OCI-M2 (cell line): ENCODE measurements around the gene PRPF40A.
A peak's percentile ranks its signal among the peaks of the same experiment; 100 is the strongest.

Source experiments
- DNase-seq: peaks from one replicate; lab custom pipeline; 2025; ENCODE audit not compliant: unreplicated experiment; lab: John Stamatoyannopoulos, UW

The PRPF40A gene

DNA sequence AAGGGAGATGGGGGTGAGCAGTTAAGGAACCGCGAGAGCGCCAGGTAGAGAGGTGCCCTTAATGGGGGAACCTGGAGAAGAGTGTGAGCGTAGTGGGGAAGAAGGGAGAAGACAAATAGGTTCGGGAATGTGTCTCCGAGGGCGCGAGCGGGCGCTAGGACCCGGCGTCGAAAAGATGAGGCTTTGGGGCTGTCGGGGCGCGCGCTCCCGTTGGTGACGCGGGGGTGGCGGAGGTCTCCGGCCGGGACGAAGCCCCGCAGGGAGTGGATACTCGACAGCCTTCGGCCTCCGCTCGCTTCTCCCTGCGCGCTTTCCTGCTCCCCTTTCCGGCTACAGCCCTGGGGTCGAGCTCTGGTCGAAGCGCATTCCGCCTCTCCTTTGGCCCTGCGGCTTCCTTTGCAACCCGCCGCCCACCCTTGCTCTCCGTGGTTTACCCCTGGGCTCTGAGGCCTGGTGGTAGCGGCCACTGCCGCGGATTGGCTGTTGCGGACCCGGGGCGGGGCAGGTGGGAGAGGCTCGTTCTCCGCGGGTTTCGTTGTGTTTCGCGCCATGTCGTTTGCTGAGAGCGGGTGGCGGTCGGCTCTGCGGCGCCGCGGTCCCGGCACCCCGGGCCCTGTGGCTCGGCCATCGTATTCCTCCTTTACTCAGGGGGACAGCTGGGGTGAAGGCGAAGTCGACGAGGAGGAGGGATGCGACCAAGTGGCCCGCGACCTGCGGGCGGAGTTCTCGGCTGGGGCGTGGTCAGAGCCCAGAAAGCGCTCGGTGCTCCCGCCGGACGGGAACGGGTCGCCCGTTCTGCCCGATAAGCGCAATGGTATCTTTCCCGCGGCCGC, 1.0 kb upstream of the PRPF40A start, which contains the start of gene ARL6IP6:
ARL6IP6 (plus strand) TSS at position 545 of the 833 bp plus-strand sequence; CDS start at position 550, 5 bp downstream.
- DNase-seq = peak; percentile 68

DNA sequence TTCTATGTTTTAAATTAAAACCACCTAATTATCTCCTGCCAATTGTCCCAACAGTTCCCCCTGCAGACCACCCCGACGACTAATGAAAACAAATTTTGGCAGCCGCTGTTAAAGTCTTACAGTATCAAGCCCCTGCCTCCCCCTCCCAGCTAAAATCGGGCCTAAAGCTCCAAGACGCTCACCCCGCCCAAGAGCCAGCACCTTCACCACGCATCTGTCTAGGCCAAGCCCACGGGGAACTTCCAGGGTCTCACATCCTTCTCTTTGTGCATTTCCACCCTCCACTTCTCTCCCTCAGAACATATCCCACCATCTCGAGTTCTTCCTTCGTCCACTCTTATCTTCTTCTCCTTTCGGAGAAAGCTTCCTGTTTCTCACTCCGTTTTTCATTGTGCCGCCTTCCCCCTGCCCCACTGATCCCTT, 445 bp downstream of the PRPF40A start:
- DNase-seq = no peak

DNA sequence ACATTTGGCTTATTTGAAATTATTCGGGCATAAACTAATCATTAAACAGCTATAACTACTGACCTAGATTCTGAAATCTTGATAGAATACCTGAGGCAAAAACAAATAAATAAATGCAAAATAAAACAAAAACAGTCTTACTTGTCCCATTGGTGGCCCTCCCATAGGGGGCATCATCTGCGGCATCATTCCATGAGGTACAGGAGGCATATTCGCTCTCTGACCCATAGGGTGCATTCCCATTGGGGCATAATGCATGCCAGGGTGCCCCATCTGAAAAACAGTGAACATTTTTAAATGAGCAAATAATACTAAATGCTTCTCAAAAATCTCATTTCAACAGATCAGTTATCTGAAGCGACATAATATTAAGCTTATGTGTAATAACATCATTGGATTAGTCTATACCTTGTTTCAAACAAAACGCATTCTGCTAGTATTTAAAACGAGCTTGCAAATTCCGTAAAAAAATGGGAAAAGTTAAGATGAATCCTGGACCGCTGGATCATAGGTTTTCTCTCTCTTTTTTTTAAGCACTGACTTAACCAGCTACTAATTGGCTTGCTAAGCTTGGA, 1.3 kb downstream of the PRPF40A start:
- no peak for DNase-seq

DNA sequence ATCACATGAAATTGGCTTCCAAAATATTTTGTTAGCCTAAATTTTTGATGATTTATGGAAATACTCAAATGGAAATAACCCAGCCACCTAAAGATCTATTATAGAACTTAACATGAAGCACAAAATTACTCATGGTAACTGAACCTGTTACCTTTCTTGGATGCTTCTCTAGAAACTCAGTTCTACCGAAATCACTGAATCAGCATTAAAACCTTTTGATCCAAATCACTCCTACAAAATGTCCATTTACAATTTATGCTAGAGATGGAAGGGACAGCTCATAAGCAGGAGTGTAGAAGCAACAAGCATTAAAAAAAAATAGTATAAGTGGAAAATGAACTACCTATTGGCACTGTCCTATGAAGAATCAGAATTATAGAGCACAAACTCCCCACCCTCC, 2.1 kb downstream of the PRPF40A start:
- no peak for DNase-seq

DNA sequence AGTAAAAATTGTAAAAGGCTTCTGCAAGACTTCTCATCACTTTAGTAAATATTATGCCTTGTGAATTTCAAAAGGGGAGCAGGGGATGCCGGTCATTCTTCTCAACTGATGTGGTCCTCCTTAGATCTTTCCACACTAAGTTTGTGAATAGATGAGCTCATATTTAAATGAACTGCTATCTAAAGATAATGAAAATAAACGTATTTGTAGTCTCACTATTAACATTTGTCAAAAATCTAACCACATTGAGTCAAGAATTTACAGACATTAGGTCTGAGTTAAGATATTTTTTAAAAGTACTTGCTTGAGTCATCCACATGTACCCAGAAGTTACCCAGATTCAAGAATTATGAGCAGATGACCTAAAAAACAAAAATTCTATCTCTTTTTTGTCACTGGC, 6.5 kb downstream of the PRPF40A start:
- DNase-seq = no peak

DNA sequence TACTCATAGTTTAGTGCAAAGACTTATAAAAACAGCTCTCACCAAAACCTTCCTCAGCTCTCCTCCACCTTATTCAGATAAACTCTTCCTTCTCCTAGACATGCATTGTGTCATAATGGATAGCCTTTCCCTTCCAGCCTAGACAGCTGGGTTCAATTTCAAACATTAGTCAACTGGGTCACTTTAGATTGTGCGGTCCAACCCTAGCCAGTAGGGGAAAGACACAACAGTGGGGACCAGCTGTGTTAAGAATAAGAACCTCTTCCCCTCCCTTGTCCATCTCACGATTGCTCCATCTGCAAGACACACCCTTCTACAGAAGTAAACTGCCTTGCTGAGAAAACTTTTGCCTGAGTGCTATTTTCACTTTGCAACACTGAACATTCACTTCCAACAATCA, 8.5 kb downstream of the PRPF40A start:
- DNase-seq = no peak

DNA sequence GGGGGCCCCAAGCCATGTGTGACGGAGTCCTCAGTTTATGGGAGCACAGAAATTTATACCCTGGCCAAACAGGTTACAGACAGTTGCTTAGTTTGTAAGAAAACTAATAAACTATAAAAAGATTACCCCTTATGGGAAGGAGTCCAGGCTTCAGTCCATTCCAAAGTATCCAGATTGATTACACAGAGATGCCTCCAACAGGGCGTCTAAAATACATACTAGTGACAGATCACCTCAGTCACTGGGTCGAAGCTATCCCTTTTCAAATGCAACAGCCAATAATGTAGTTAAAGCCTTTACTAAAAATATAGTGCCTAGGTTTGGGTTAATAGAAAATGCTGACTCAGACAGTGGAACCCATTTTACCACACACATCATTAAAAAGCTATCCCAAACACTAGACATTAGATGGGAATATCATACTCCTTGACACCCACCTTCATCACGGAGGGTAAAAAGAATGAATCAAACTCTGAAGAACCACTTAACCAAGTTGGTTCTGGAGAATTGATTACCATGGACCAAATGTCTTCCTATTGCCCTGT, 10.7 kb downstream of the PRPF40A start:
- no peak for DNase-seq

DNA sequence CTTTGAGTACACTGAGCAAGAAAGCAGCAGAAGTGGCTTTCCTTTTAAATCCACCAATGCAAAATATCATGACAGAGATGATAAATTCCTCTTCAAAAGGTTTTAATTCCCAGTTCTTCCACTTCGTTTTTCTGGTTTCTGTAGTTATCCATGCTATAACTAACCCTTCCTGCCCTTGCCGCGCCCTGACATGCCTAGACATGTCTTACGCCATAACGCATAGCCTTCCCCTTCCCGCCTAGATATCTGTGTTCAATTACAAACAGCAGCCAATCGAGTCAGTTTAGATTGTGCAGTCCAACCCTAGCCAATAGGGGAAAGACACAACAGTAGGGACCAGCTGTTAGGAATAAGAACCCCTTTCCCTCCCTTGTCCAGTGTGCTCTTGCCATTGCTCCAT, 16.1 kb downstream of the PRPF40A start:
- no peak for DNase-seq

DNA sequence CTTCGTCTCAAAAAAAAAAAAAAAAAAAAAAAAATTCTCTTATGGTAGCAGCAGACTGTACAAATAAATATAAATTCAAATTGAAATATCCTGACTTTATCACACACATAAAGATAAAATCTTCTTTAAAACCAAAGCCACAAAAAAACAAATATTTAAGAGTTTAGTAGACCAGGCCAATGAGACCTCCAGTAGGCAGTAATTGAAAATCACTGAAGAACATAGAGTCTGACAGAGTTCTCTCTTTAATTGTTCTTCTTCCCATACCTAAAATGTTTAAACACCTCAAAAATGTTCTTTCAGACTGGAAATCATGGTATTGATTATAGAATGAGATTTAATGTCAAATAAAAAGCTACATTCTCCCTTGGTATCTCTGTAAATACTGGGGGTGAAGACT, 20.8 kb downstream of the PRPF40A start:
- no peak for DNase-seq

DNA sequence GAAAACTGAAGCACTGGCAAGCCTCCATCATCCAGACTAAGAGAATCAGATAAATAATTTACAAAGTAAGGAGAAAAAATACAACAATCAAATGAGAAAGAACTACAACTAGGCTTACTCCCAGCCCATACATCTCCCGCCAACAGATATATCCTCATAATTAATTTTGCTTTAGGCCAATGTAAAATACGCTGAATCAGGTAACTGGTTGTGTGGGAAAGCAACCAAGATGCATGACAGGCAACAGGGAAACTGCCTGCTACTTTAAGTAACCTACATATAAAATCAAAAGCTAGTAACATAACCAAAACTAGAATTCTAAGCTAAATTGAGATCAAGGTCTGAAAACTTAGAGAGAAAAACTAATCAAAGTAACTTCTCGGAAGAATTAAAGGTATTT, 21.5 kb downstream of the PRPF40A start:
- DNase-seq = no peak

DNA sequence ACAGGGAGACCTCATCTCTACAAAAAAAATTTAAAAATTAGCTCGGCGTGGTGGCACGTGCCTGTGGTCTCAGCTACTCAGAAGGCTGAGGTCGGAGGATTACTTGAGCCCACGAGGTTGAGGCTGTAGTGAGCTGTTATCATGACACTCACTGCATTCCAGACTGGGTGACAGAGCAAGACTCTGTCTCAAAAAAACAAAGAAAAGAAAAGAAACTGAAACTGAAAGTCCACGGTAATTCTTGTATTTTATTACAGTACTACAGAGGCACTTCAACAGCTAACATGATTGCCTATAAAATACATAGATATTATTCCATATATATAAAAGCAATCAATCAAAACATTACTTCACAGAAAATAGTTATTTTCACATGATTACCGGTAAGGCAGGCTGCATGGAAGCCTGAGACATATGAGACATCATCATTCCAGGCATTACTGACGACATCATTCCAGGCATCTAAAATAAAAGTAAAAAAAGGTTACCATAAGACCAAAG, 23.1 kb downstream of the PRPF40A start:
- no peak for DNase-seq

DNA sequence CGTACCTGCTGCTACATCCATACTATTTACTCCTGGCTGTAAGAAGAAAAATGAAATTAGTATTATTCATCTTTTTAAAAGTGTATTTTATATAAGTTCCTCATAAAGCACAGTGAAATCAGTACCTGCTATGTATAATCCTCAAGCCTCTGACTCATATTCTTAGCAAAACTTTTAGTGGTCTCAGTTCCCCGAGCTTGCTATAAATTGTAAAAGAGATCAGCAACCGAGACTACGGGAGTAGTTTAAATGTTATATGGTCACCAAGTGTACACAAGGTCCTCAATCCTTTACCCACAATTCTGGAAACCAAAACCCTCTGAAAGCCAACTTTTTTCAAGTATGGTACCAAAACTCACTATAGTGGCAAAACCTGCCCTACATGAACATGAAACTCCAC, 24.2 kb downstream of the PRPF40A start:
- DNase-seq = no peak

DNA sequence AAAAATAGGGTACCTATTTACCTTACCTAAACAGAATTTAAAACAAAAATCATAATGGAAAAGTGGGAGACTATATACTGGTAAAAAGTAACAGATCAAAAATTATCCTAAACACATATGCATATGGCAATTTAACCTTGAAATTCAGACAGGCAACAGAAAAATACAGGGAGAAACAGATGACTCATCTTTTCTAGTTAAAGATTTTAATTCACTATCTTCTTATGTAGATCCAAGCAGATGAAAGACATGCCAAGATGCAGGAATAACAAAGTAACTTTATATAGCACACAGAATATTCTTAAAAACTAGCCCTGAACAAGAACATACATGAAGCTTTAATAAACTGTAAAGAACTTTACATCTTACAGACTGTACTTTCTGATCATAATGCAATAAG, 30.9 kb downstream of the PRPF40A start:
- DNase-seq = no peak

DNA sequence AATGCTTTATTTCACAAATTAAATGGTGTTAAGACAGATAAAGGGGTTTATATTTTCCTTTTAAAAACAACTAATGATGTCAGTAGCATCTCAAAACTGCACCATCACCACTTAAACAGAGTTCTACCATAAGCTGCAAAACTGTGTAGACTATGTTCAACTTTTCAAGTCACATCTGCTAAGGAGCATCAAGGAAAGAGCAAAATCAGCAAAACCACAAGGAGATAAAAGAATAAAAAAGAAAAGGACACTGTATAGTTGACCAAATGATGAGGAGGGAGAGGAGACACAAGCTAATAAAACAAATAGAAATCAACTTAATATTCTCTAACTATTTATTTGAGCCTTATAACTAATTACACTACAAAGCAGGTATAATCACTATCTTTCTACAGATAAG, 33.9 kb downstream of the PRPF40A start:
- DNase-seq = no peak

DNA sequence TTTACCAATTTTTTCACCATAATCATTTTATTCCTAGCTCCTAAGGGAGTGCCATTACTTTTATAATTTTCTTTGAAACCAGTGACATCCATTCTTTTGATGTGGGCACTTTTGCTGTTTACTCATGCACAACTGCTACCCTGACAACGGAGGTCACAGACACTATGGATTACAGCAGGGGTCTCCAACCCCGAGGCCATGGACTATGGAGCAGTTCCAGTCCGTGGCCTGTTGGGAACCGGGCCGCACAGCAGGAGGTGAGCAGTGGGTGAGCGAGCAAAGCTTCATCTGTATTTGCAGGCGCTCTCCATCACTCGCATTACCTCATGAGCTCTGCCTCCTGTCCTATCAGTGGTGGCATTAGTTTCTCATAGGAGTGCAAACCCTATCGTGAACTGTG, 34.6 kb downstream of the PRPF40A start:
- no peak for DNase-seq

DNA sequence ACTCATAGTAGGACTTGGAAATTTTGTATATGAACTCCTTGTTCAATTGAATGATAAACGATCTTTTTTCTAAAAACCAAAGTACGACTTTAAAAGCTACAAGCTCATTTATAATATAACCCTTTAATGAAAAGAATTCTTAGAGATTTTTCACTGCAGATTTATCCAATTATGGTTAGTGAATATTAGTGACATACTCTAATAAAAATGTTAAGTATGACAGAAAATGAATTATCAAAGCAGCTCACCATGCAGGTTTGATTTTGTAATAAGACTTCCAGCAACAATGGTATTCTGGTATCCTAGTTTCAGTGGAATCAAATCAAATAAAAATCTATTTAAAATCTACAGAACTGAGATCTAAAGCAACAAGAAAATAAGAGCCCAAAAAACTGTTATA, 38.5 kb downstream of the PRPF40A start:
- DNase-seq = no peak

DNA sequence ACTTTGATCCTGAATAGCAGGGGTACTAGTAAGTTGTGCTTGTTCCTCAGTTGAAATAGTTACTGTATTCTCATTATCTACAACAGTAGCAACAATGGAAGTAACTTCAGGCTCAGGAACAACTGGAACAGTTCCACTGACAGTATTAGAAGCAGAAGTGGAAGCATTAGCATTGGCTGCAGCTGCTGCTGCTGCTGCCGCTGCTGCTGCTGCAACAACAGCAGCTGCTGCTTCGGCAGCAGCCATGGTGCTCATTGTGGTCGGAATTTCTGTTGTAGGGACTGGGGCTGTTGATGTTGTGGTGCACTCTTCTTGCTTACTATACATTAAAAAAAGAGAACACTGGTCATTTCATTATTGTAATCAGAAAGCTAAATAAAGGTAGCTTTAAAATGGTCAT, 40.8 kb downstream of the PRPF40A start:
- no peak for DNase-seq

DNA sequence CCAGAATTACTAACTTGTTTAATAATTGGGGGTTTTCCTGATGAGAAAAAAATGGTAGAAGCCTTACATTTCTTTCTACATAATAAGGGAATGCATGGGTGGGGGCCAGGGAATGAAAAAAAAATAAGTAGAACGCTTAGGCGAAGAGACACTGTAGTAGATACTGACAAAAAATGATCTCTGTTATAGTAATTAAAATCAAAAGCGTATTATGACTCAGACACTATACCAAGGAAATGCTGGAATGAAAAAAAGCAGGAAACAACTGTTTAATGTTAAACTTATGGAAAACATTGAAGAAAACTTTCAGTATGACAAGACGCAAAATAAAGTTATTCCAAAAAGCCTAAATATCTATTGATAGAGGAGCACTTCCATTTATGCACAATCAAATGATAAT, 42.9 kb downstream of the PRPF40A start:
- DNase-seq = no peak

DNA sequence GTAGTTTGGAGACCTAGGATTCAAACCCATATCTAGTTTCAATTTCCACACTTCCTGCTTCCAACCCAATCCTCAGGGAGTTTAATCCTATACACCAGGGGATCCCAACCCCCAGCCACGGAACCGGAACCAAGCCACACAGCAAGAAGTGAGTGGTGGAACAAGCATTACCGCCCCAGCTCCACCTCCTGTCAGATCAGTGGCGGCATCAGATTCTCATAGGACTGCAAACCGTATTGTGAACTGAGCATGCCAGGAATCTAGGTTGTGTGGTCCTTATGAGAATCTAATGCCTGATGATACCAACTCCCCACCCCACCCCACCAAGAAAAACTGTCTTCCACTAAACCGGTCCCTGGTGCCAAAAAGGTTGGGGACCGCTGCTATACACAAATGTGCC, 52.5 kb downstream of the PRPF40A start:
- DNase-seq = no peak

DNA sequence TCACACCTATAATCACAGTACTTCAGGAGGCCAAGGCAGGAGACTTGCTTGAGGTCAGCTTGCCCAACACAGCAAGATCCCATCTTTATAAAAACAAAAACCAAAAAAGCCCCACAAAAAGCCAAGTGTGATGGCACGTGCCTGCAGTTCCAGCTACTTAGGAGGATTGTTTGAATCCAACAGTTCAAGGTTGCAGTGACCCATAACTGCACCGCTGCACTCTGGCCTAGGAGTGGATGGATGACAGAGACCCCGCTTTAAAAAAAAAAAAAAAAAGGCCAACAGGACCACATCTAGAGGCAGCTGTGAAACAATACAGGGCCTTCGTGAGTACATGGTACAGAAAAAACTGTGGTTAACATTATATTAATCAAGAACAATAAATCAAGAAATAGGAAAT, 56.2 kb downstream of the PRPF40A start:
- no peak for DNase-seq

DNA sequence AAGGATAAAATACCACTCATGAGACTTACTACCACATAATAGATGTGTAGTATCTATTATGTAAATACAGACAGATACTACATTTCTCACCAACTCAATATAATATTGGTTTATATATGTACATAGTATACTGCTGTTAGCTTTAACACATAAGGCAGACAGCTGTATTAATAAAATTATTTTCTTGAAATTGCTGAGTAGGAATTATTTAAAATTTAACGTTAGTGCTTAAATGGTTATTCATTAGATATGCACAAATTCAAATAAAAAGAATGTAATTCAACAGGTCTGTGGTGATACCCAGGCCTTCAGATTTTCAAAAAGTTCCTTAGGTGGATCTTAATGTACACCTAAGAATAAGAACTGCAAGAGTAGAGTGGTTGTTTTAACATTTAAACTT, 59.0 kb downstream of the PRPF40A start:
- DNase-seq = no peak

DNA sequence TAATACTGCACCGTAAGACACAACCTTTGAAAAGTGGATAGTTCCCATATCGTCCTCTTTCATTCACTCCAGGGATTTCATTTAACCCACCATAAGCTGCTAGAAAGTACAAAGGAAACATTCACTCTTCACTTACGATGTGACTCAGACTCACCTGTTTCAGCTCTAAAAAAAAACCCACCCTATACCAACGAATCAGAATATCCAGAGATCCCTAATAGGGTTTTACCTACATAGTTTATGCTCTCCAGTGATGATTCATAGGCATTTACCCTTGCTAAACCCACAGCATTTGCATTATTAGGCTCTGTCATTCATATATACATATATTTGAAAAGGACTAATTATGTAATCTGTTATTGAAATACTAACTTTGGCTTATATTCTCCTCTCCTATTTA, 60.2 kb downstream of the PRPF40A start:
- no peak for DNase-seq
